OCI-LY3 (cell line): ENCODE data around the gene DDX39A.

Experiments
- EZH2phosphoT487 ChIP-seq: fragments of 200-600 bp; shearing (Covaris generic); IDR thresholded peaks from 2 replicates; pipeline ENCODE4 v1.6.1; 2018; ENCODE audit warnings: antibody characterized with exemption, mixed run types, low read depth
- TF ChIP-seq, protein P1 (sequence below): fragments of 200-600, 300-600 bp; sonication (generic); IDR thresholded peaks from 2 replicates; pipeline ENCODE4 v1.5.1; 2014; ENCODE audit warnings: antibody characterized with exemption, low read length, low read depth

DNA sequence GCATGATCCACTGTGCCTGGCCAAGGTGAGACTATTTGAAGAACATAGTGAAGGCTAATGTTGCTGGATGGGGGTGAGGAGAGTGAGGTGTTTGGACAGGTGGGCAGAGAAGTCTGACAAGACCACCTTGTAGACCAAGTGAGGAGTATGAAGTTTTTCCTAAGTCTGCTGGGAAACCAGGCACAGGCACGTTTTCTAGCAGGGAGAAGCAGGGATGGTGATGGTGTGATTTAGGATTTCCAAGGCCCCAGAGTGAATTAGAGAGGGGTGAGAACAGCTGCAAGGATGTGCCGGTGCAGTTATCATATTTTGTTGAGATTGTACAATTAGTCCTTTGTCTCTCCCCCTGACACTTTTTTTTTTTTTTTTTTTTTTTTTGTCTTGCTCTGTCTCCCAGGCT lies 8.3 kb upstream of the DDX39A start:
- TF ChIP-seq, protein P1, sequence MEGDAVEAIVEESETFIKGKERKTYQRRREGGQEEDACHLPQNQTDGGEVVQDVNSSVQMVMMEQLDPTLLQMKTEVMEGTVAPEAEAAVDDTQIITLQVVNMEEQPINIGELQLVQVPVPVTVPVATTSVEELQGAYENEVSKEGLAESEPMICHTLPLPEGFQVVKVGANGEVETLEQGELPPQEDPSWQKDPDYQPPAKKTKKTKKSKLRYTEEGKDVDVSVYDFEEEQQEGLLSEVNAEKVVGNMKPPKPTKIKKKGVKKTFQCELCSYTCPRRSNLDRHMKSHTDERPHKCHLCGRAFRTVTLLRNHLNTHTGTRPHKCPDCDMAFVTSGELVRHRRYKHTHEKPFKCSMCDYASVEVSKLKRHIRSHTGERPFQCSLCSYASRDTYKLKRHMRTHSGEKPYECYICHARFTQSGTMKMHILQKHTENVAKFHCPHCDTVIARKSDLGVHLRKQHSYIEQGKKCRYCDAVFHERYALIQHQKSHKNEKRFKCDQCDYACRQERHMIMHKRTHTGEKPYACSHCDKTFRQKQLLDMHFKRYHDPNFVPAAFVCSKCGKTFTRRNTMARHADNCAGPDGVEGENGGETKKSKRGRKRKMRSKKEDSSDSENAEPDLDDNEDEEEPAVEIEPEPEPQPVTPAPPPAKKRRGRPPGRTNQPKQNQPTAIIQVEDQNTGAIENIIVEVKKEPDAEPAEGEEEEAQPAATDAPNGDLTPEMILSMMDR: no peak
- no peak for TF ChIP-seq EZH2phosphoT487
